Superior temporal gyrus (tissue), 1 donor: Measurements from ENCODE around the gene CNGA3.
"Not testable (repeated sequence)": the region's sequence is repeated elsewhere in the genome, so short reads cannot be mapped to it uniquely, and the experiment has no call there.

Source experiments
- DNase-seq: peaks from one replicate; pipeline ENCODE4 v3.0.0-alpha.2; 2016; ENCODE audit errors: extremely low spot score

The CNGA3 gene

DNA sequence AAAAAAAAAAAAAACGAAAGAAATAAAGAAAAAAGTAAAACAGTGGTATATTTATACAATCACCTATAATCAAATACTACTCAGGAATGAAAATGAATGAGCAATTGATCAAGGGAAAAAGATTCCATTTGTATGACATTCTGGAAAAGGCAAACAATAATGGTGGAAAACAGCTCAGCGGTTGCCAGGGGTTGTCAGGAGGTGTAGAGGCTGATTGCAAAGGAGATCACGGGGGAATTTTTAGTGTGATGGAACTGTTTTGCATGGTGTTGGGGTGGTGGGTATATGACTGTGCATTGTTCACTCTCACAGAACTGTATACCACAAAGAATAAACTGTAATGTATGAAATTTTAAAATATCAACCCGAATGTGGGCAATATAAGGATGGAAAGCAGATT lies 52.9 kb downstream of the CNGA3 start:
- DNase-seq = no peak

DNA sequence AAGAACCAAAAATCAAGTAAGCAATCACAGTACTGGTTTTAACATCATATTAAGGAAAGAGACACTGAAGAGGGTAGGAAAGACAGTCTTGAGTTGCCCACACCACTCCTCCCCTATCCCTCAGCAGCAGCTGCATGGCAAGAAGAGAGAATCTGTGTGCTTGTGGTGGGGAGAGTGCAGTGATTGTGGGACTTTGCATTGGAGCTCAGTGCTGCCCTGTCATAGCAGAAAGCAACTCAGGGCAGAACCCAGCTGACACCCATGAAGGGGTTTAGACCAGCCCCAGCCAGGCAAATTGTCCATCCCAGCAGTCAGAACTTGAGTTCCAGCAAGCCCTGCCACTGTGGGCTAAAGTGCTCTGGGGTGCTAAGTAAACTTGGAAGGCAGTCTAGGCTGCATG lies 57.6 kb downstream of the CNGA3 start:
- DNase-seq = no peak

DNA sequence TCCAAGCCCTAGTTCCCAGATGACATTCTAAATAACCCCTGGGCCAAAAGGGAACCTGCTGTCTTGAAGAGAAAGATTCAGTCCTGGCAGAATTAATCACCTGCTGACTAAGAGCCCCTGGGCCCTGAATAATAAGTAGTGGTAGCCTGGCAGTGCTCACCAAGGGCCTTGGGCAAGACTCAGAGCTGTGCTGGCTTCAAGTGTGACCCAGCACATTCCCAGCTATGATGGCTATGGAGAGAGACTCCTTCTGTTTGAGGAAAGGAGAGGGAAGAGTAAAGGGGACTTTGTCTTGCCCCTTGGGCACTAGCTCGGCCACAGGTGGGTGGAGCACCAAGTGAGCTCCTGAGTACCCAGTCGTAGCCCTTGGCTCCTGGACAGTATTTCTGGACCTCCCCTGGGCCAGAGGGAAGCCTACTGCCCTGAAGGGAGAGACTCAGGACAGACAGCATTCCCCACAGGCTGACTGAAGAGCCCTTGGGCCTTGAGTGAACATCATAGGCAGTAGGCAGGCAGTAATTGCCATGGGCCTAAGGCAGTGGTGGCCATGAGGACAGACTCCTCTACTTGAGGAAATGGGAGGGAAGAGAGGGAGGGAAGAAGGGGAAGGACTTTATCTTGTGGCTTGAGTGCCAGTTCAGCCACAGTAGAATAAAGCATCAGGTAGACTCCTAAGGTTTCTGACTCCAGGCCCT lies 58.4 kb downstream of the CNGA3 start:
- no peak for DNase-seq

DNA sequence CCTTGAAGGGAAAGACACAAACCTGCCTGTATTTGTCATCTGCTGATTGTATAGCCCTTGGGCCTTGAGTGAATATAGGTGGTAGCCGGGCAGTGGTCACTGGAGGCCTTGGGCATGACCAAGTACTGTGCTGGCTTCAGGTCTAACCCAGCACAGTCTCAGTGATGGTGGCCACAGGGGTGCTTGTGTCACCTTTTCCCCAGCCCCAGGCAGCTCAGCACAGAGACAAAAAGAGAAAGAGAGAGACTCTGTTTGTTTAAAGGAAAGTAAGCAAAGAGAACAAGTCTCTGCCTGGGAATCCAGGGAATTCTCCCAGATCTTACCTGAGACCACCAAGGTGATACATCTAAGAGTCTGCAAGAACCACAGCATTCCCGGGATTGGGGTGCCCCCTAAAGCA lies 59.0 kb downstream of the CNGA3 start:
- no peak for DNase-seq

DNA sequence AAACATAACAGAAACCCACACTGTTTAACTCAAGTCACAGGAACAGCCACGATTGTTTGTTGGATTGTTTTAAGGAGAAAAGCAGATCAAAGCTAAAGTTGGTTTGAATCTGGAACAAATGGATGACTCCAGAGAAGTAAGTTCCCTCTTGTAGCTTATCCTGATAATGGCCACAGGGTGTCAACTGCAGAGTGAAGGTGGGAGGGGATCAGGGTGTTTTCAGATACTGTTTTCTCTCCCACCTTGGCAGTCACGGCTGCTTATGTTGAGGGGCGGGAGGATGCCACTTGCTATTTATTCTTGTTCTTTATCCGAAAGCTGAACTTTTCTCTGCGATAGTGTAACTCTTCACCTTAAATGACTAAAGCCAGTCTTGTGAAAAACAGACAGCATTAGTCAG lies 61.9 kb downstream of the CNGA3 start:
- no peak for DNase-seq

DNA sequence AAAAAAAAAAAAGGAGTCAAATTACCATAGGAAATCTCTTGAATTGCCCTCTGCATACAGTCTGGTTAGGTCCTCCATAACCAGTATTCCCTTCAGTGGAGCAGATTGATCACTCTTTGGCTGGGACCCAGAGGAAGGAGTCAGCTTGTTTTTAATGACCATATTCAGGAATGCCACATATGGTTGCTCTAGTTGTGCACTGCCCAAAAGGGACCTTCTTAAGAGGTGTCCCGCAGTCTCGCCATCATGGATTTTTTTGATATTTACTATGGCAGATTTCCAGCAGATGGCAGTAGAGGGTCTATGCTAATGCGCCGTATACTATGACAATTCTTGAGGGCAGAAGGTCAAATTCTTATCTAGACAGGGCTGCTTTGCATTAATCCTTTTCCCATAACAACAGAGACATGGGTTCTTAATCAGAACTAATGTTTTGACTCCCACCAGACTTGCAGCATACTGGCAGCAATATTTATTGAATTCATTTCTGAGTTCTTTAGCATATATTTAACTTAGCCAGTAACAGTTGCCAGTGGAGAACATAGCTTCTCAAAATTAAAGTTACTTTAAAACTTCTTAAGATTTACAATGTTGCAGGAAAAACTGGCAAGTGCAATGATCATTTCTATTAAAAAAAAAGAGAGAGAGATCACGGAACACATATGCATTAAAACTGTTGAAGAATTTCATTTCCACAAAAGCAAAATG lies 66.6 kb downstream of the CNGA3 start:
- peak; percentile 85 for DNase-seq

DNA sequence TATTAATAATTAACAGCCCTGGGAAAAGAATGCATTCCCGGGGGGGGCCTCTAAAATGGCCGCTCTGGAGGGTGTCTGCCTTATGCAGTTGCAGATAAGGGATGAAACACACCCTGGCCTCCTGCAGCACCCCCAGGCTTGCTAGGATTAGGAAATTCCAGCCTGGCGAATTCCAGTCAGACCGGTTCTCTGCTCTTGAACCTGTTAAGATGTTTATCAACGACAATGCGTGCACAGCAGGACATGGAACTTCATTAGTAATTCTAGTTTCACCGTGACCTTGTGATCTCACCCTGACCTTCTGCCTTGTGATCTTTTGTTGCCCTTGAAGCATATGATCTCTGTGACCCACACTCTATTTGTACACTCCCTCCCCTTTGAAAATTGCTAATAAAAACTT lies 68.0 kb downstream of the CNGA3 start:
- not testable (repeated sequence) for DNase-seq

DNA sequence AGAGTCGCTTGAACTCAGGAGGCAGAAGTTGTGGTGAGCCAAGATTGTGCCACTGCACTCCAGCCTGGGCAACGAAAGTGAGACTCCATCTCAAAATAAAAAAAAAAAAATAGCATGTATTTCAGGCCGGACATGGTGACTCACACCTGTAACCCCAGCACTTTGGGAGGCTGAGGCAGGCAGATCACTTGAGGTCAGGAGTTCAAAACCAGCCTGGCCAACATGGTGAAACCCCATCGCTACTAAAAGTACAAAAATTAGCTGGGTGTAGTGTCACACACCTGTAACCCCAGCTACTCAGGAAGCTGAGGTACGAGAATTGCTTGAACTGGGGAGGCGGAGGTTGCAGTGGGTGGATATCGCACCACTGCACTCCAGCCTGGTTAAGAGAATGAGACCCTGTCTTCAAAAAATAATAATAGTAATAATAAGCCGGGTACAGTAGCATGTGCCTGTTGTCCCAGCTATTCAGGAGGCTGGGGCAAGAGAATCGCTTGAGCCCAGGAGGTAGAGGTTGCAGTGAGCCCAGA lies 69.5 kb downstream of the CNGA3 start:
- not testable (repeated sequence) for DNase-seq

DNA sequence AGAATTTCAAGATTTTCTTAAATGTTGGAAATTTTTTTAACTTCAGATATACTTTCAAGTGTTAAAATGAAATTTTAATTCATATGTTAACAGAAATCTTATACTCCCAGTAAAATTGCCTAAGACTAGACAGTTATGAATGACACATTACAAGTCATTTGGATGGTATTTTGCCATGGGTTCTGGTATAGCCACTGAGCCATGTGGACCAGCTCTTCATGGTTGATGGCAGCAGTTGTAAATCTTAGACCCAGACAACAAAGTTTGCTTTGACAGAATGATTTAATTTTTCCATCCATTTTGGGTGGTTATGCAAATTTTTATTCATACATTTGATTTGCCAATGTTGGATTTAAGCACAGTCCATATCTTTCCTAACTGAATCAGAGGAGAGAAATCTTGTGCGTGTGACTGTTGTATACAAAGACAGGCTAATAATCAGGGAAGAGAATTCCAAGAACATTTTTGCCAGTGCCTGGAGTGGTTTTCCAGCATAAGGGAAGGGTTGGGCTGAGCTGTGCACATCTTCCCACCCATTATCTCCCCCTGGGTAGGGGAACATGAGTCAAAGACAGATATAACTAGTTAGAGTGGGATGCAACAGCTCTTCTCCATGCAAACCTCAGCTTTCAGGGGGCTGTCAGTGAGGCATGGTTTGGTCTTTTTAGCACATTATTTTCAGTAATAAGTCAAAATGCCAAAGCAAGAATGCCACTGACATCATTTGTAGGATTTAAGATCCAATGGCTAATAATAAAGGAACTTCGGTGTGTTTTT lies 70.3 kb downstream of the CNGA3 start:
- no peak for DNase-seq

DNA sequence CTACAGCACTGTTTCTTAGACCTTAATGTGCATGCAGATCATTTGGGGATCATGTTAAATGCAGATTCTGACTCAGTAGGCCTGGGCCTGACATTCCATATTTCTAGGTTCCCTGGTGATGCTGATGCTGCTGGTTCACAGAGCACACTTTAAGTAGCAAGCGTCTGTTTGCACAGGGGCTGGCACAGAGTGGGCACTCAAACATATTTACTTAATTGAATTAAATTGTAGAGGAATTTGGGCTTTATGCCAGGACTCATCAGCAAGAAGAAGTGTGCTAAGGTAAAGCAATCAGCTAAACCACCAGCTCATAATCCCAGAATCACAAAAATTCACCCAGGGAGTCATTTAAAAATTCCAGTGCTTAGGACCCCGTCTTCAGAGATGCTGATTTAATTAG lies 73.3 kb downstream of the CNGA3 start:
- no peak for DNase-seq

DNA sequence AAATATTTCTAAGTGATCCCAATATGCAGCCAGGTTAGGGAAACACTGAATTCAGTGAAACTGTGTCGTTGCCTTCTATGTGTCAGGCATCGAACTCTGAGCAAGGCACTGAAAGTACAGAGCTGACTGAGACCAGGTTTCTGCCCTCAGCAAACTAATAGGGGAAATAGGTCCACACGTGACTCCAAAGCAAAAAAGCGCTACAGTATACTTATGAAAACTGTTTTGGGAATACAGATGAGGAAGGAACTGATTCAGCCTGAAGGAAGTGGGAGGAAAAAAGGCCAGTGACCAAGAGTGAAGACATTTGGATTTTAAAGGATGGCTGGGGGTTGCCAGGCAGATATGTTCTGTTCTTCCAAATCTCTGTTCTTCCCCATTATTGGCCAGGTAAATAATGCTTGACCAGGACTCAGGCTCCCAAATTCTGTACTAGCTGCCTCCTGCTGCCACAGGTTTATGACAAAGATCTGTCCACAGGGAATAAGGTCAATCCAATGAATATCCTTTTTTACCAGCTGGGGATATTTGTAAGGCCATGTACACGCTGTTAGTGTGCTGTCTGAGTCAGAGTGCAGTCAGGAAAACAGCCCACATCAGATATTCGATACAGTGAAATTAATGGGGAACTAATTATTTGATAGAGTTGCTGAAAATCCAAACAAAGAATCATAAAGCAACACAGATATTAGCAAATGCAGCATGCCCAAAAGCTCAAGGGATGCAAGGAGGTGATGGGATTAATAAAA lies 73.9 kb downstream of the CNGA3 start:
- DNase-seq = no peak

DNA sequence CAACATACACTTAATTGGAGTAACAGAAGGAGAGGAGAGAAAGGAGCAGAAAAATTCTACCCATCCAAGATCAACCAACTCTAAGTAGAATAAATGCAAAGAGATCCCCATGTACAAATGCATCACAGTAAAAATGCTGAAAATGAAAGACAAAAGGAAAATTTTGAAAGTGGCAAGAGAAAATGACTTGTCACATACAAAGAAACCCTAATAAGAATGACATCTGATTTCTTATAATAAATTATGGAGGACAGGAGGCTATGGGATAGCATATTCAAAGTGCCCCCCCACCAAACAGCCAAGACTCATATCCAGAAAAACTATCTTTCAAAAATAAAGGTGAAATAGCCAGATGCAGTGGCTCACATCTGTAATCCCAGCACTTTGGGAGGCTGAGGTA lies 76.2 kb downstream of the CNGA3 start:
- no peak for DNase-seq

DNA sequence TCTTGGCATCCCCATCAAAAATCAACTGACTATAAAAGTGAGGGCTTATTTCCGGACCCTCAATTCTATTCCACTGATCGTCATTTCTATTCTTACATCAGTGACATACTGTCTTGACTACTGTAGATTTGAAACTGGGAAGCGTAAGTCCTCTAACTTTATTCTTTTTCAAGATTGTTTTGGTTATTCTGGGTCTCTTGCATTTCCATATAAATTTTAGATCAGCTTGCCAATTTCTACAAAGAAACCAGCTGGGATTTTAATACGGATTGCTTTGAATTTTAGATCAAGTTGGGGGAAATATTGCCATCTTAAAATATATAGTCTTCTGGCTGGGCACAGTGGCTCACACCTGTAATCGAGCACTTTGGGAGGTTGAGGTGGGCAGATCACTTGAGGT lies 80.5 kb downstream of the CNGA3 start:
- DNase-seq = no peak

DNA sequence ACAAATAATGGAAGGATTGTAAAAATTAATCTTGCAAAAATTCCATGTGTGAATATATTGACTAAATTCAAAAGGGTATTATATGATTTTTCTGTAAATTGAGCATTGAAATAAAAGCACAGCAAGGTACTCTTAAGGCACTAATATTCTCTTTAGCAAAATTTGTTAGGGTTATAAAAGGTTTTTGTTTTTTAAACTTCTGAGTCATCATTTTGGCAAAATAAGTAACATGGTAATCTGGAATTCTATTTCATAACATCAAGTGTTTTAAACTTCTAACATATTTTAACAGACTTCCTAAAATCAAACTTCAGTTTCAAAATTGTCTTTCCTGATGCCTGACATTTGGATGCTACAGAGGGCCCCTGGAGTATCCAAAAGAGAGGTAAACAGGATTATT lies 85.9 kb downstream of the CNGA3 start:
- no peak for DNase-seq

DNA sequence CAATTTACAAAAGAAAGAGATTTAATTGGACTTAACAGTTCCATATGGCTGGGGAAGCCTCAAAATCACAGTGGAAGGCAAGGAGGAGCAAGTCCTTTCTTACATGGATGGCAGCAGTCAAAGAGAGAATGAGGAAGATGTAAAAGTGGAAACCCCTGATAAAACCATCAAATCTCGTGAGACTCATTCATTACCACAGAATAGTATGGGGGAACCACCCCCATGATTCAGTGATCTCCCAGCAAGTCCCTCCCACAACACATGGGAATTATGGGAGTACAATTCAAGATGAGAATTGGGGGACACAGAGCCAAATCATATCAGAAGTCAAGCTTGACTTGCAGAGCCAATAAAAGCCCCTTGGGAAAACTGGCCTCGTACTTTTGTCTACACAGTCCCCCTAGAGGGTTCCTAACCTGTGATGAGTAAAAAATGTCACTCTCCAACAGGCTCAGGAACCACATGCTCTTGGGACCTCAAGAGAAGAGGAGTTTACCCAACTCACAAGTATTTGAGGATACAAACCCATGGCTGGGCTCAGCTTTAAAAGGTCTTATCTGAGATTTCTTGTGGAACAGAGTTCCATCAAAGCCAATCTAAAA lies 87.2 kb downstream of the CNGA3 start:
- DNase-seq = no peak

DNA sequence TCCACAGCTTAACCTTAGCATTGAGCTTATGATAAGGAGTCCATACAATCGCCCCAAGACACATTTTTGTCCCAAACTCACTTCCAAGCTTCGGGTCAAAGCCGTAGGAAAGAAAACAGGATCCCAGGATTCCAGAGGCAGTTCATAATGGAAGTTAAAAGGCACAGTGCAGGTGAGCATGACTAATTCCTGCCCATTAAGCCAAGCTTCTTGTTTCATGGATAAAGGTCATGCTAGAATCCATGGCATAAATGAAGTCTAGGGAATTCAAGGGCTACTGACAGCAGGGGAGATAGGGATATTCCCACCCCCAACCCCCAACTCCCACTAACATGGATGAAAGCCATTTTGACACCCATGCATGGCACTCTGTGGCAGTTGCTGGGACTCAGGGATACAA lies 88.2 kb downstream of the CNGA3 start:
- DNase-seq = no peak

DNA sequence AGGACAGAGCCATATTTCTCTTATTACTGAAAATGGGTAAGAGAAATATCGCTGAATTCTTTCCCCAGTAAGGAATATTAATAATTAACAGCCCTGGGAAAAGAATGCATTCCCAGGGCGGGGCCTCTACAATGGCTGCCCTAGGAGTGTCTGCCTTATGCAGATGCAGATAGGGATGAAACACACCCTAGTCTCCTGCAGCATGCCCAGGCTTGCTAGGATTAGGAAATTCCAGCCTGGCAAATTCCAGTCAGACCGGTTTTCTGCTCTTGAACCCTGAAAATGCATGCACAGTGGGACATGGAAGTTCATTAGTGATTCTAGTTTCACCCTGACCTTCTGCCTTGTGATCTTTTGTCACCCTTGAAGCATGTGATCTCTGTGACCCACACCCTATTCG lies 89.4 kb downstream of the CNGA3 start:
- not testable (repeated sequence) for DNase-seq

DNA sequence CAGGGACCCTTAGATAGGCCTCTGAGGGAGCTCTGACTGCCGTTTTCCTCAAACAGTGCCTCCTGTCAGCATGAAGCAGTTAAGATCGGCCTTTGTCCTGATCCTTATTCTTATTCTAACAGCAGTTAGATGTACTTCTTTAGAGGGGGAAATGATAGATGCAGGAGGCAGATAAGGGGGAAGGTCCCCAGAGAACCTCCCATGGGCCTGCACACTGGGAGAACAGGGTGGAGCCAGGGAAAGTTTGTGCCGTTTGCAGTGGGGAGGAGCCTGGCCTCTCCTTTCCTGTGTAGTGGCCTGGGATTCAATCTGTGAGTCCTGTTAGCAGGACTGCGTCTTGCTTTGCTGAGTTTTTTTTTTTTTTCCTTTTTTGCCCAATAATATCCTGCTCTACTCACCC lies 90.5 kb downstream of the CNGA3 start:
- no peak for DNase-seq

DNA sequence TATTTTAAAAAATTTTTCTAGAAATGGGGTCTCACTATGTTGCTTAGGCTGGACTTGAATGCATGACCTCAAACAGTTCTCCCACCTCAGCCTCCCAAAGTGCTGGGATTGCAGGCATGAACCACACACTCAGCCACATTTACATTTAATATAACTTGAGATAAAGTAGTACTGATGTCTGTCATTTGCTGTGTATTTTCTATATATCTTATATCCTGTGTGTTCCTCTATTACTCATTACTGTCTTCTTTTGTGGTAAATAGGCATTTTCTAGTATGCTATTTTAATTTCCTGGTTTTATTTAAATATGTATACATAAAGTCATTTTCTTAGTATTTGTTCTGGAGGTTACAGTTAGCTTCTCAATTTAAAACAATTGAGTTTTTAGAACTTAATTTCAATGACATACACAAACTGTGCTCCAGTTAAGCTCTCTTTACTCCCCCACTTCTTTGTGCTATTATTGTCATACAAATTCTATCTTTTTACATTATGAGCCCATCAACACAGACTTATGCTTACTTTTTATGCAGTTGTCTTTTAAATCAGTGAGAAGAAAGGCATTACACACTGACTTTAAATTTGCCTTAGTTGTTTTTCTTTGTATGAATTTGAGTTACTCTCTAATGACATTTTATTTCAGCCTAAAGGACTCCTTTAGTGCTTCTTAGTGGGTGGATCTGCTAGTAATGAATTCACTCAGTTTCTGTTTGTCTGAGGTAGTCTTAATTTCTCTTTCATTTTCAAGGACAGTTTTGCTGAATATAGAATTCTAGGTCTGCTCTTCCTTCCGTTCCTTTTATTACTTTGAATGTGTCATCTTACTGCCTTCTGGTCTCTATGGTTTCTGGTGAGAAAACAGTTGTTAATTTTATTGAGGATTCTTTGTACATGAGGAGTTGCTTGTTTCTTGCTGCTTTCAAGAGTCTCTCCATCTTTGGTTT lies 92.2 kb downstream of the CNGA3 start:
- no peak for DNase-seq

DNA sequence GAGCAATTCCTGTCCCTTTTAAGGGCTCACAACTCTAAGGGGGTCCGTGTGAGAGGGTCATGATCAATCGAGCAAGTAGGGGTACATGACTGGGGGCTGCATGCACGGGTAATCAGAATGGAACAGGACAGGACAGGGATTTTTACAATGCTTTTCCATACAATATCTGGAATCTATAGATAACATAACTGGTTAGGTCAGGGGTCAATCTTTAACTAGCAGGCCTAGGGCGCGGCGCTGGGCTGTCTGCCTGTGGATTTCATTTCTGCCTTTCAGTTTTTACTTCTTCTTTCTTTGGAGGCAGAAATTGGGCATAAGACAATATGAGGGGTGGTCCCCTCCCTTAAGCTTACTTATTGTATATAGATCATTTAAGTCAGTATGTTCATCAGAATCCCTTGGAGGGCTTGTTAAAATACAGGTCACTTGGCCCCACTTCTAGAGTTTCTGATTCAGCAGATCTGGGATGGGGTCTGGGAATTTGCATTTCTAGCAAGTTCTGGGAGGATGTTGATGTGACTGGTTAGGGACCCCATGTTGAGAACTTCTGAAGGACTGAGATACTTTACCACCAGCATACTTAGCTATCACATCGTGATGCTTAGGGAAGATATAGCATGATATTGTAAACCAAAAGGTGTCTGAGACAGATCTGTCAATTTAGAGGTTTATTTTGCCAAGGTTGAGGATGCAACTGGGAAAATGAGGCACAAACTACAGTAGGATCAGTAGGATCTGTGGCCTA lies 95.6 kb downstream of the CNGA3 start:
- DNase-seq = no peak
